Activated CD8-positive, alpha-beta T cell treated with anti-CD3 and anti-CD28 coated beads for 36 hours (primary cell): ENCODE data around the gene PPIG. TPM values are rescaled to one million over a fixed set of nuclear protein-coding genes. Genes with fewer than 3 reads are reported as not detected.

Experiments
- ATAC-seq: fragments of 200-7000 bp; cut with Tn5 transposase; one replicate; pipeline ENCODE4 v1.10.0; 2021; ENCODE audit warnings: mild to moderate bottlenecking, moderate library complexity
- CTCF ChIA-PET: fragments of 350-600 bp; sonication (Branson Sonifier 250); formaldehyde crosslinking; loops from one replicate; lab custom pipeline; 2021; ENCODE audit warnings: antibody characterized with exemption; lab: Charles Lee
- POLR2A ChIA-PET: fragments of 350-600 bp; sonication (Branson Sonifier 250); formaldehyde crosslinking; loops from one replicate; lab custom pipeline; 2021; ENCODE audit warnings: antibody characterized with exemption; lab: Charles Lee
- DNase-seq: peaks from one replicate; pipeline ENCODE4 v3.0.0-alpha.2; 2020
- H3K27ac Mint-ChIP-seq: one replicate; pipeline ENCODE4 v1.8.0; 2021; ENCODE audit warnings: mild to moderate bottlenecking, mixed read lengths
- H3K27me3 Mint-ChIP-seq: one replicate; pipeline ENCODE4 v1.8.0; 2021; ENCODE audit warnings: mixed read lengths
- H3K36me3 Mint-ChIP-seq: one replicate; pipeline ENCODE4 v1.8.0; 2021; ENCODE audit warnings: low read depth, mixed read lengths
- H3K4me1 Mint-ChIP-seq: one replicate; pipeline ENCODE4 v1.8.0; 2021; ENCODE audit warnings: low read depth, mixed read lengths
- H3K4me3 Mint-ChIP-seq: one replicate; pipeline ENCODE4 v1.8.0; 2021; ENCODE audit warnings: mild to moderate bottlenecking, moderate library complexity, mixed read lengths
- H3K9me3 Mint-ChIP-seq: one replicate; pipeline ENCODE4 v1.8.0; 2021; ENCODE audit warnings: mixed read lengths
- CTCF ChIP-seq: fragments of 200-600 bp; IDR thresholded peaks from one replicate; pipeline ENCODE4 v1.8.0; 2022; ENCODE audit warnings: antibody characterized with exemption, mild to moderate bottlenecking
- intact Hi-C: fragments of 100-400 bp; cut with micrococcal nuclease; formaldehyde crosslinking; loops from one replicate; pipeline ENCODE4 v1.10.0; 2022
- total RNA-seq, 2 experiments: library from RNA; stranded (reverse); gene quantifications; one replicate each; pipeline ENCODE4 v1.2.3, GENCODE V29; 2021

The PPIG gene
- total RNA-seq, 2 experiments from 2014 or later, result 54.9 to 62.0 TPM

- CTCF ChIA-PET, result no interaction called here
- H3K27ac Mint-ChIP-seq, result no peak overlapping the region
- peaks cover 12% of the 10 kb centered on the region for H3K27me3 Mint-ChIP-seq
- H3K36me3 Mint-ChIP-seq, result no peaks in the 10 kb centered on the region
- no peak overlapping the region for H3K4me3 Mint-ChIP-seq
- TF ChIP-seq CTCF, result no peak
- H3K4me1 Mint-ChIP-seq, result no peaks in the 10 kb centered on the region
- no peaks in the 10 kb centered on the region for H3K9me3 Mint-ChIP-seq
- POLR2A ChIA-PET, result no interaction called here
- intact Hi-C loops, result no loop called here
- no peak for DNase-seq
- ATAC-seq, result no peak
Measured at GRCh38 chr2:169656164-169656563, 72.0 kb downstream of the PPIG start.

- ATAC-seq (no peak), DNase-seq (no peak)
- Mint-ChIP-seq H3K4me3 (no peak overlapping the region), H3K9me3 (no peaks in the 10 kb centered on the region), H3K36me3 (no peaks in the 10 kb centered on the region), H3K4me1 (no peaks in the 10 kb centered on the region), H3K27ac (no peak overlapping the region), H3K27me3 (peaks cover 9% of the 10 kb centered on the region)
- CTCF ChIA-PET, result interaction anchor here (1.2 kb wide), 1 partner anchor 112 kb away, joined by 3 read pairs; no protein-coding TSS in a partner anchor
- no peak for TF ChIP-seq CTCF
- intact Hi-C loops, result no loop called here
- POLR2A ChIA-PET, result no interaction called here
Measured at GRCh38 chr2:169658877-169659276, 74.7 kb downstream of the PPIG start.

GRCh38 chr2:169659320-169659719 lies 75.2 kb downstream of the PPIG start:
- CTCF ChIA-PET, result no interaction called here
- H3K4me3 Mint-ChIP-seq, result no peak overlapping the region
- no peak overlapping the region for H3K27ac Mint-ChIP-seq
- intact Hi-C loops, result no loop called here
- ATAC-seq (no peak), DNase-seq (no peak)
- no peaks in the 10 kb centered on the region for H3K4me1 Mint-ChIP-seq
- no peaks in the 10 kb centered on the region for H3K36me3 Mint-ChIP-seq
- H3K9me3 Mint-ChIP-seq, result no peaks in the 10 kb centered on the region
- no peak for TF ChIP-seq CTCF
- H3K27me3 Mint-ChIP-seq, result peaks cover 9% of the 10 kb centered on the region
- POLR2A ChIA-PET, result no interaction called here

- H3K4me1 Mint-ChIP-seq, result no peaks in the 10 kb centered on the region
- H3K9me3 Mint-ChIP-seq, result no peaks in the 10 kb centered on the region
- no peak for DNase-seq
- no peak overlapping the region for H3K4me3 Mint-ChIP-seq
- no peak overlapping the region for H3K27ac Mint-ChIP-seq
- ATAC-seq, result no peak
- peaks cover 5% of the 10 kb centered on the region for H3K27me3 Mint-ChIP-seq
- CTCF ChIA-PET, result no interaction called here
- POLR2A ChIA-PET, result no interaction called here
- intact Hi-C loops, result no loop called here
- H3K36me3 Mint-ChIP-seq, result no peaks in the 10 kb centered on the region
- TF ChIP-seq CTCF, result no peak
Measured at GRCh38 chr2:169661265-169661664, 77.1 kb downstream of the PPIG start.

GRCh38 chr2:169662744-169663143 lies 78.6 kb downstream of the PPIG start:
- Mint-ChIP-seq H3K36me3 (no peaks in the 10 kb centered on the region), H3K27me3 (peaks cover 7% of the 10 kb centered on the region), H3K9me3 (no peaks in the 10 kb centered on the region), H3K27ac (no peak overlapping the region), H3K4me1 (no peaks in the 10 kb centered on the region), H3K4me3 (no peak overlapping the region)
- TF ChIP-seq CTCF, result no peak
- CTCF ChIA-PET, result no interaction called here
- ATAC-seq, result no peak
- no peak for DNase-seq
- intact Hi-C loops, result no loop called here
- POLR2A ChIA-PET, result no interaction called here
